Parathyroid adenoma (tissue), 2 donors: Measurements from ENCODE around the gene SPG11.

ENCODE experiments used
- H2AFZ ChIP-seq: fragments of 300-600 bp; sonication (generic); one replicate; pipeline ENCODE4 v1.7.0; 2017; ENCODE audit warnings: antibody characterized with exemption, mild to moderate bottlenecking
- H3K27ac ChIP-seq: fragments of 300-600 bp; sonication (generic); one replicate; pipeline ENCODE4 v1.7.0; 2017
- H3K27me3 ChIP-seq: fragments of 300-600 bp; sonication (generic); one replicate; pipeline ENCODE4 v1.7.0; 2017; ENCODE audit warnings: low read length; ENCODE audit not compliant: control insufficient read depth, insufficient read depth
- H3K36me3 ChIP-seq: fragments of 300-600 bp; sonication (generic); one replicate; pipeline ENCODE4 v1.7.0; 2017; ENCODE audit warnings: low read length; ENCODE audit not compliant: control insufficient read depth, insufficient read depth
- H3K4me1 ChIP-seq: fragments of 300-600 bp; sonication (generic); one replicate; pipeline ENCODE4 v1.7.0; 2017; ENCODE audit warnings: control low read depth
- H3K4me2 ChIP-seq: fragments of 300-600 bp; sonication (generic); one replicate; pipeline ENCODE4 v1.7.0; 2017; ENCODE audit warnings: low read length
- H3K4me3 ChIP-seq: fragments of 300-600 bp; sonication (generic); one replicate; pipeline ENCODE4 v1.7.0; 2017; ENCODE audit warnings: low read depth, low read length
- H3K79me2 ChIP-seq: fragments of 300-600 bp; sonication (generic); one replicate; pipeline ENCODE4 v1.7.0; 2017; ENCODE audit warnings: control low read depth
- H3K9ac ChIP-seq: fragments of 300-600 bp; sonication (generic); one replicate; pipeline ENCODE4 v1.7.0; 2017; ENCODE audit warnings: mild to moderate bottlenecking
- H3K9me3 ChIP-seq: fragments of 300-600 bp; sonication (generic); one replicate; pipeline ENCODE4 v1.7.0; 2017; ENCODE audit warnings: low read length; ENCODE audit not compliant: control insufficient read depth
- TF ChIP-seq, protein P1 (sequence below): fragments of 300-600 bp; sonication (generic); IDR thresholded peaks from one replicate; pipeline ENCODE4 v1.7.0; 2017; ENCODE audit warnings: antibody characterized with exemption, mild to moderate bottlenecking
- donor health status: primary hyperparathyroidism.

SPG11 gene, protein sequence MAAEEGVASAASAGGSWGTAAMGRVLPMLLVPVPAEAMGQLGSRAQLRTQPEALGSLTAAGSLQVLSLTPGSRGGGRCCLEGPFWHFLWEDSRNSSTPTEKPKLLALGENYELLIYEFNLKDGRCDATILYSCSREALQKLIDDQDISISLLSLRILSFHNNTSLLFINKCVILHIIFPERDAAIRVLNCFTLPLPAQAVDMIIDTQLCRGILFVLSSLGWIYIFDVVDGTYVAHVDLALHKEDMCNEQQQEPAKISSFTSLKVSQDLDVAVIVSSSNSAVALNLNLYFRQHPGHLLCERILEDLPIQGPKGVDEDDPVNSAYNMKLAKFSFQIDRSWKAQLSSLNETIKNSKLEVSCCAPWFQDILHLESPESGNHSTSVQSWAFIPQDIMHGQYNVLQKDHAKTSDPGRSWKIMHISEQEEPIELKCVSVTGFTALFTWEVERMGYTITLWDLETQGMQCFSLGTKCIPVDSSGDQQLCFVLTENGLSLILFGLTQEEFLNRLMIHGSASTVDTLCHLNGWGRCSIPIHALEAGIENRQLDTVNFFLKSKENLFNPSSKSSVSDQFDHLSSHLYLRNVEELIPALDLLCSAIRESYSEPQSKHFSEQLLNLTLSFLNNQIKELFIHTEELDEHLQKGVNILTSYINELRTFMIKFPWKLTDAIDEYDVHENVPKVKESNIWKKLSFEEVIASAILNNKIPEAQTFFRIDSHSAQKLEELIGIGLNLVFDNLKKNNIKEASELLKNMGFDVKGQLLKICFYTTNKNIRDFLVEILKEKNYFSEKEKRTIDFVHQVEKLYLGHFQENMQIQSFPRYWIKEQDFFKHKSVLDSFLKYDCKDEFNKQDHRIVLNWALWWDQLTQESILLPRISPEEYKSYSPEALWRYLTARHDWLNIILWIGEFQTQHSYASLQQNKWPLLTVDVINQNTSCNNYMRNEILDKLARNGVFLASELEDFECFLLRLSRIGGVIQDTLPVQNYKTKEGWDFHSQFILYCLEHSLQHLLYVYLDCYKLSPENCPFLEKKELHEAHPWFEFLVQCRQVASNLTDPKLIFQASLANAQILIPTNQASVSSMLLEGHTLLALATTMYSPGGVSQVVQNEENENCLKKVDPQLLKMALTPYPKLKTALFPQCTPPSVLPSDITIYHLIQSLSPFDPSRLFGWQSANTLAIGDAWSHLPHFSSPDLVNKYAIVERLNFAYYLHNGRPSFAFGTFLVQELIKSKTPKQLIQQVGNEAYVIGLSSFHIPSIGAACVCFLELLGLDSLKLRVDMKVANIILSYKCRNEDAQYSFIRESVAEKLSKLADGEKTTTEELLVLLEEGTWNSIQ (N-terminal part only)

DNA sequence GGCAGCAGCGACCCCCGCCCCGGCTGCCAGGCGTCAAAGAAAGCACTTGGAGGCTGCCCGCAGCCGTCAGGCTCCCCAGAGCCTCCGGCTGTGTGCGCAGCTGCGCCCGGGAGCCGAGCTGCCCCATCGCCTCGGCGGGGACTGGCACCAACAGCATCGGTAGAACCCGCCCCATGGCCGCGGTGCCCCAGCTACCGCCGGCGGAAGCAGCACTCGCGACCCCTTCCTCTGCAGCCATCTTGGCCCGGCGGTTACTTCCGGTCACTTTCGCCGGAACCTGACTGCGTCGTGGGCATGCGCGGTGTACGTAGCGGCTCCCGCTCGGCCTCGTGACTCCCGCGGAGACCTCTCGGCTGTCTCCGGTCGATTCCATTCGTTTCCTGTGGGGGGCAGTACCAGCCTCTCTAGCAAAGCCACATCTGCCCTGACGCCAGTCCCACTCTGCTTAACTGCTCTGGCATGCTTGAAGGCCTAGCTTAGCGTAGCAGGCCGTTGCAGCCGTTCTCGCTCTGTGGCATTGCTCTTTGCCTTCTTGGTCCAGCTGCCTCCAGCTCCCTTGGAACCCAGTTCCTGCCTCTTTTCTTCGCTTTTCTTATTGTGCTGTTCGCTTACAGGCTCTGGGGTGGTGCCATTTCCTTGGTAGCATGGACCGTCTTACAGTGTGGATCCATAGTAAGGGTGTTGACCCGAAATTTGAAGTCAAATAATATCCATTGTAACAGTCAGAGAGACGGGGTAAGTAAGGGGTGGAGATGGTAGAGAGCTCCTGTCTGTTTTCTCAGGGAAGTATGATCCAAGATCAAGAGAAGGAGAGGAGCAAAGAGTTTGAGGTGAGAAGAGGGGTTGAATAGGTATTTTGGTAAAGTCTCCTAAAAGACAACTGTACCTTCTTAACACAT is at the start of gene SPG11:
Gene SPG11, minus strand, starts transcription at position 253 of the 899 bp plus-strand sequence. Its CDS starts 15 bp downstream, at position 238.
- H3K79me2 ChIP-seq: no peaks in the 10 kb centered on the region
- H3K27ac ChIP-seq: peak within 1 kb of the TSS; percentile 95

GRCh38 chr15:44712346-44713005 is 49.0 kb upstream of the SPG11 start:
- H2AFZ ChIP-seq: peak overlapping the region; percentile 90
- H3K36me3 ChIP-seq: no peaks in the 10 kb centered on the region
- H3K4me1 ChIP-seq: no peaks in the 10 kb centered on the region
- H3K9ac ChIP-seq: peak overlapping the region; percentile 19
- no peaks in the 10 kb centered on the region for H3K9me3 ChIP-seq
- H3K79me2 ChIP-seq: no peaks in the 10 kb centered on the region
- no peaks in the 10 kb centered on the region for H3K27me3 ChIP-seq
- H3K4me2 ChIP-seq: peak overlapping the region; percentile 88
- peak overlapping the region; percentile 93 for H3K27ac ChIP-seq
- peak overlapping the region; percentile 88 for H3K4me3 ChIP-seq
- TF ChIP-seq, protein P1, sequence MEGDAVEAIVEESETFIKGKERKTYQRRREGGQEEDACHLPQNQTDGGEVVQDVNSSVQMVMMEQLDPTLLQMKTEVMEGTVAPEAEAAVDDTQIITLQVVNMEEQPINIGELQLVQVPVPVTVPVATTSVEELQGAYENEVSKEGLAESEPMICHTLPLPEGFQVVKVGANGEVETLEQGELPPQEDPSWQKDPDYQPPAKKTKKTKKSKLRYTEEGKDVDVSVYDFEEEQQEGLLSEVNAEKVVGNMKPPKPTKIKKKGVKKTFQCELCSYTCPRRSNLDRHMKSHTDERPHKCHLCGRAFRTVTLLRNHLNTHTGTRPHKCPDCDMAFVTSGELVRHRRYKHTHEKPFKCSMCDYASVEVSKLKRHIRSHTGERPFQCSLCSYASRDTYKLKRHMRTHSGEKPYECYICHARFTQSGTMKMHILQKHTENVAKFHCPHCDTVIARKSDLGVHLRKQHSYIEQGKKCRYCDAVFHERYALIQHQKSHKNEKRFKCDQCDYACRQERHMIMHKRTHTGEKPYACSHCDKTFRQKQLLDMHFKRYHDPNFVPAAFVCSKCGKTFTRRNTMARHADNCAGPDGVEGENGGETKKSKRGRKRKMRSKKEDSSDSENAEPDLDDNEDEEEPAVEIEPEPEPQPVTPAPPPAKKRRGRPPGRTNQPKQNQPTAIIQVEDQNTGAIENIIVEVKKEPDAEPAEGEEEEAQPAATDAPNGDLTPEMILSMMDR: no peak

More for the DNA sequence above, at the start of gene SPG11:
- peak within 1 kb of the TSS; percentile 84 for H3K4me2 ChIP-seq
- no peaks in the 10 kb centered on the region for H3K4me1 ChIP-seq
- no peaks in the 10 kb centered on the region for H3K9me3 ChIP-seq
- H2AFZ ChIP-seq: peak within 1 kb of the TSS; percentile 75
- peak within 1 kb of the TSS; percentile 93 for H3K4me3 ChIP-seq
- H3K27me3 ChIP-seq: no peaks in the 10 kb centered on the region
- no peaks in the 10 kb centered on the region for H3K36me3 ChIP-seq
- peak within 1 kb of the TSS; percentile 23 for H3K9ac ChIP-seq
- TF ChIP-seq, protein P1: peak; percentile 85

GRCh38 chr15:44711743-44712345 is 48.4 kb upstream of the SPG11 start:
- H3K4me1 ChIP-seq: no peaks in the 10 kb centered on the region
- peak overlapping the region; percentile 90 for H2AFZ ChIP-seq
- TF ChIP-seq, protein P1: no peak
- no peaks in the 10 kb centered on the region for H3K27me3 ChIP-seq
- no peaks in the 10 kb centered on the region for H3K9me3 ChIP-seq
- H3K36me3 ChIP-seq: no peaks in the 10 kb centered on the region
- peak overlapping the region; percentile 93 for H3K27ac ChIP-seq
- H3K4me2 ChIP-seq: peak overlapping the region; percentile 88
- peak overlapping the region; percentile 88 for H3K4me3 ChIP-seq
- peak overlapping the region; percentile 88 for H3K9ac ChIP-seq
- H3K79me2 ChIP-seq: no peaks in the 10 kb centered on the region
